GM10266 (cell line): ENCODE results near the gene SELPLG.

ENCODE experiments used
- DNase-seq: peaks from one replicate; pipeline ENCODE4 v3.0.0; 2012; ENCODE audit errors: extremely low spot score
- TF ChIP-seq, protein P1 (sequence below): IDR thresholded peaks from 2 replicates; pipeline ENCODE4 v1.5.1; 2012; ENCODE audit warnings: mild to moderate bottlenecking, low read depth; ENCODE audit not compliant: control insufficient read depth, insufficient read depth; ENCODE audit errors: missing control alignments

Gene SELPLG

DNA sequence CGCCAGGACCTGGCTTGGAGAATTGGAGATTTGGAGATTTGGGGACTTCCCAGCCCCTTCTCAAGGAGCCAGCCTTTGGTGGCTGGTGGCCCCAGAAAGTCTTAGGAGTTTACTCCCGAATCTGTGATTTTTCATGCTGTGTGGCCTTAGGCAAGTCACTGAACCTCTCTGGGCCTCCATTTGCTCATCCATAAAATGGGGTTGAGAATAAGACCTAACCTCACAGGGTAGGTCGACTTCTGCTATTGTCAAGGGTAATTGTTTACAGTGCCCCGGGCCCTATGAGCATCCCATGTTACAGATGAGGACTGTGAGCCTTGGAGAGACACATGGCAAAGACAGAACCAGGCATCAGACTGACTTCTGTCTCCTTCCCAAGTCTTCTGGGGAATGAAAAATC lies 19.7 kb downstream of the SELPLG start:
- TF ChIP-seq, protein P1, sequence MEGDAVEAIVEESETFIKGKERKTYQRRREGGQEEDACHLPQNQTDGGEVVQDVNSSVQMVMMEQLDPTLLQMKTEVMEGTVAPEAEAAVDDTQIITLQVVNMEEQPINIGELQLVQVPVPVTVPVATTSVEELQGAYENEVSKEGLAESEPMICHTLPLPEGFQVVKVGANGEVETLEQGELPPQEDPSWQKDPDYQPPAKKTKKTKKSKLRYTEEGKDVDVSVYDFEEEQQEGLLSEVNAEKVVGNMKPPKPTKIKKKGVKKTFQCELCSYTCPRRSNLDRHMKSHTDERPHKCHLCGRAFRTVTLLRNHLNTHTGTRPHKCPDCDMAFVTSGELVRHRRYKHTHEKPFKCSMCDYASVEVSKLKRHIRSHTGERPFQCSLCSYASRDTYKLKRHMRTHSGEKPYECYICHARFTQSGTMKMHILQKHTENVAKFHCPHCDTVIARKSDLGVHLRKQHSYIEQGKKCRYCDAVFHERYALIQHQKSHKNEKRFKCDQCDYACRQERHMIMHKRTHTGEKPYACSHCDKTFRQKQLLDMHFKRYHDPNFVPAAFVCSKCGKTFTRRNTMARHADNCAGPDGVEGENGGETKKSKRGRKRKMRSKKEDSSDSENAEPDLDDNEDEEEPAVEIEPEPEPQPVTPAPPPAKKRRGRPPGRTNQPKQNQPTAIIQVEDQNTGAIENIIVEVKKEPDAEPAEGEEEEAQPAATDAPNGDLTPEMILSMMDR, result no peak
- DNase-seq, result no peak

- TF ChIP-seq, protein P1, result no peak
- no peak for DNase-seq
Measured at GRCh38 chr12:108613548-108613947, 20.1 kb downstream of the SELPLG start.

- TF ChIP-seq, protein P1, result no peak
- no peak for DNase-seq
Measured at GRCh38 chr12:108612788-108613282, 20.9 kb downstream of the SELPLG start.

GRCh38 chr12:108611884-108612415 lies 21.7 kb downstream of the SELPLG start:
- no peak for DNase-seq
- TF ChIP-seq, protein P1, result peak; percentile 33

DNA sequence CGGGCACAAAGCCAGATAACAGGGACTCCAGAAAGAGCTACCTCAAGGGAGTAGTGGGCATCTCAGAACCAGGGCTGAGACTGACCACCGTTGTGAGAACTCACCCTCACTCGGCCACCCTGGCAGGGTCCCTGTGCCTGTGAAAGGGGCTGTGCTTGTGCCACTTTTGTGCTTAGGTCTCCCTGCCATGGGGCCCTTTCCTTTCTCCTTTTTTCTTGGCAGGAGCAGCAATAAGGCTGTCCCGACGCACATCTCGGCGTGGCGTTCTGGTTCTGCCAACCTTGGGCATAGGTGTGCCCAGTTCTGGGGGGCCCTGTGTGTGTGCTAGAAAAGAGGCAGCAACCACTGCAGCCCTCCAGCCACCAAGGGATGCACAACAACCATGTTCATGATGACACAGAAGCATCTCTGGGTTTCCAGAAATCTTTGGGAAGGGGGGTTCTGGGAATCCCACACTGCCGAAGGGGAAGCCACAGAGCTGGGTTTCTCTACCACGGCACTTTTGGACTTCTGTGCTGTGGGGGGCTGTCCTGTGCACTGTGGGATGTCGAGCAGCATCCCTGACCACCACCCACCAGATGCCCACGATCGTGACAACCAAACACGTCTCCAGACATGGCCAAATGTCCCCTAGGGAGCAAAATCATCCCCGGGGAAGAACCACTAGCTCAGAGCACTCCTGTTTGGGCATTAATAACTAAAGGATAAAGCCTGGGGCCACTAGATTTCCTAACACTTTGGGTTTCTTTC lies 22.7 kb downstream of the SELPLG start:
- no peak for DNase-seq
- TF ChIP-seq, protein P1, result no peak

DNA sequence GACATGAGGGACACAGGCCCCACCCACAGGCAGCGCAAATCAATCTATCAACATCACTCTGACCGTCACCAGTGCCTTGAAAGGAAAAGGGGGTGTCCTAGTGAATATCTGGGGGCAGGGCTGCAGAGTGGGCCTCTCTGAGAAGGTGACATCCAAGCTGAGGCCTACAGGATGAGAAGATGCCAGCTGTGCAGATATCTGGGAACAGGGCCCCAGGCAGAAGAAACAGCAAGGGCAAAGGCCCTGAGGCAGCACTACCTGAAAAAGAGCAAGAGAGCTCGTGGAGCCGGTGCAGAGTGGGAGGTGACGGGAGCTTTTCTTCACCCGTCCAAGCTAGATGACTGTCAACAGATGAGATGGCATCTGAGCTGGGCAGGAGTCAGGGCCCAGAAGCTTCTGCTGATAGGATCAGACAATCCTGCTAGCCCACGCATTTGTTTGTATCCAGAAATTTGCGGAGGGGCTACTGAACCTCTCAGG lies 23.3 kb downstream of the SELPLG start:
- TF ChIP-seq, protein P1, result no peak
- DNase-seq, result no peak
